ENCODE data around the gene CHI3L2. TPM values are rescaled to one million over a fixed set of nuclear protein-coding genes. Genes with fewer than 3 reads are reported as not detected.

CHI3L2 gene
- total RNA-seq, 1 experiment from 2014 or later = 0.61 TPM

DNA sequence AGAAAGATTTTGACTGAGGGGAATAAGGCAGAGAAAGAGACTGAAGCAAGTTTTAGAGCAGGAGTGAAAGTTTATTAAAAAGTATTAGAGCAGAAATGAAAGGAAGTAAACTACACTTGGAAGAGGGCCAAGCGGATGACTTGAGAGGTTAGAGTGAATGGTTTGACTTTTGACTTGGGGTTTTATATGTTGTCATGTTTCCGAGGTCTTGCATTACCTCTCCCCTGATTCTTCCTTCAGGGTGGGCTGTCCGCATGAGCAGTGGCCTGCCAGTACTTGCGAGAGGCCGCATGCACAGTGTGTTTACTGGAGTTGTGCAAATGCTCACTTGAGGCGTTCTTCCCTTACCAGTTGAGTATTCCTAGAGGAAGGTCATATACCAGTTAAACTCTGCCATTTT is 14.1 kb upstream of the CHI3L2 start:
- no peak for TF ChIP-seq ZNF396 (CRISPR knock-in tag; IDR thresholded peaks at IDR 0.05; ENCODE audit: borderline replicate concordance)
- TF ChIP-seq TEAD1 (CRISPR knock-in tag; IDR thresholded peaks at IDR 0.05) = no peak
- TF ChIP-seq ZNF138 (CRISPR knock-in tag; conservative IDR thresholded peaks at IDR 0.05) = no peak
- TF ChIP-seq, protein P1, sequence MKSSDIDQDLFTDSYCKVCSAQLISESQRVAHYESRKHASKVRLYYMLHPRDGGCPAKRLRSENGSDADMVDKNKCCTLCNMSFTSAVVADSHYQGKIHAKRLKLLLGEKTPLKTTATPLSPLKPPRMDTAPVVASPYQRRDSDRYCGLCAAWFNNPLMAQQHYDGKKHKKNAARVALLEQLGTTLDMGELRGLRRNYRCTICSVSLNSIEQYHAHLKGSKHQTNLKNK (CRISPR knock-in tag; IDR thresholded peaks at IDR 0.05) = no peak
- no peak for TF ChIP-seq CREB1 (CRISPR knock-in tag; IDR thresholded peaks at IDR 0.05)
- TF ChIP-seq, protein P2, sequence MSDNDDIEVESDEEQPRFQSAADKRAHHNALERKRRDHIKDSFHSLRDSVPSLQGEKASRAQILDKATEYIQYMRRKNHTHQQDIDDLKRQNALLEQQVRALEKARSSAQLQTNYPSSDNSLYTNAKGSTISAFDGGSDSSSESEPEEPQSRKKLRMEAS (CRISPR knock-in tag; IDR thresholded peaks at IDR 0.05) = no peak
- TF ChIP-seq NR2C2 (CRISPR knock-in tag; IDR thresholded peaks at IDR 0.05) = no peak
- TF ChIP-seq, protein P3, sequence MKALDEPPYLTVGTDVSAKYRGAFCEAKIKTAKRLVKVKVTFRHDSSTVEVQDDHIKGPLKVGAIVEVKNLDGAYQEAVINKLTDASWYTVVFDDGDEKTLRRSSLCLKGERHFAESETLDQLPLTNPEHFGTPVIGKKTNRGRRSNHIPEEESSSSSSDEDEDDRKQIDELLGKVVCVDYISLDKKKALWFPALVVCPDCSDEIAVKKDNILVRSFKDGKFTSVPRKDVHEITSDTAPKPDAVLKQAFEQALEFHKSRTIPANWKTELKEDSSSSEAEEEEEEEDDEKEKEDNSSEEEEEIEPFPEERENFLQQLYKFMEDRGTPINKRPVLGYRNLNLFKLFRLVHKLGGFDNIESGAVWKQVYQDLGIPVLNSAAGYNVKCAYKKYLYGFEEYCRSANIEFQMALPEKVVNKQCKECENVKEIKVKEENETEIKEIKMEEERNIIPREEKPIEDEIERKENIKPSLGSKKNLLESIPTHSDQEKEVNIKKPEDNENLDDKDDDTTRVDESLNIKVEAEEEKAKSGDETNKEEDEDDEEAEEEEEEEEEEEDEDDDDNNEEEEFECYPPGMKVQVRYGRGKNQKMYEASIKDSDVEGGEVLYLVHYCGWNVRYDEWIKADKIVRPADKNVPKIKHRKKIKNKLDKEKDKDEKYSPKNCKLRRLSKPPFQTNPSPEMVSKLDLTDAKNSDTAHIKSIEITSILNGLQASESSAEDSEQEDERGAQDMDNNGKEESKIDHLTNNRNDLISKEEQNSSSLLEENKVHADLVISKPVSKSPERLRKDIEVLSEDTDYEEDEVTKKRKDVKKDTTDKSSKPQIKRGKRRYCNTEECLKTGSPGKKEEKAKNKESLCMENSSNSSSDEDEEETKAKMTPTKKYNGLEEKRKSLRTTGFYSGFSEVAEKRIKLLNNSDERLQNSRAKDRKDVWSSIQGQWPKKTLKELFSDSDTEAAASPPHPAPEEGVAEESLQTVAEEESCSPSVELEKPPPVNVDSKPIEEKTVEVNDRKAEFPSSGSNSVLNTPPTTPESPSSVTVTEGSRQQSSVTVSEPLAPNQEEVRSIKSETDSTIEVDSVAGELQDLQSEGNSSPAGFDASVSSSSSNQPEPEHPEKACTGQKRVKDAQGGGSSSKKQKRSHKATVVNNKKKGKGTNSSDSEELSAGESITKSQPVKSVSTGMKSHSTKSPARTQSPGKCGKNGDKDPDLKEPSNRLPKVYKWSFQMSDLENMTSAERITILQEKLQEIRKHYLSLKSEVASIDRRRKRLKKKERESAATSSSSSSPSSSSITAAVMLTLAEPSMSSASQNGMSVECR (CRISPR knock-in tag; IDR thresholded peaks at IDR 0.05; ENCODE audit: borderline replicate concordance) = no peak
- TF ChIP-seq, protein P4, sequence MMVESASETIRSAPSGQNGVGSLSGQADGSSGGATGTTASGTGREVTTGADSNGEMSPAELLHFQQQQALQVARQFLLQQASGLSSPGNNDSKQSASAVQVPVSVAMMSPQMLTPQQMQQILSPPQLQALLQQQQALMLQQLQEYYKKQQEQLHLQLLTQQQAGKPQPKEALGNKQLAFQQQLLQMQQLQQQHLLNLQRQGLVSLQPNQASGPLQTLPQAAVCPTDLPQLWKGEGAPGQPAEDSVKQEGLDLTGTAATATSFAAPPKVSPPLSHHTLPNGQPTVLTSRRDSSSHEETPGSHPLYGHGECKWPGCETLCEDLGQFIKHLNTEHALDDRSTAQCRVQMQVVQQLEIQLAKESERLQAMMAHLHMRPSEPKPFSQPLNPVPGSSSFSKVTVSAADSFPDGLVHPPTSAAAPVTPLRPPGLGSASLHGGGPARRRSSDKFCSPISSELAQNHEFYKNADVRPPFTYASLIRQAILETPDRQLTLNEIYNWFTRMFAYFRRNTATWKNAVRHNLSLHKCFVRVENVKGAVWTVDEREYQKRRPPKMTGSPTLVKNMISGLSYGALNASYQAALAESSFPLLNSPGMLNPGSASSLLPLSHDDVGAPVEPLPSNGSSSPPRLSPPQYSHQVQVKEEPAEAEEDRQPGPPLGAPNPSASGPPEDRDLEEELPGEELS (CRISPR knock-in tag; IDR thresholded peaks at IDR 0.05) = no peak
- no peak for TF ChIP-seq NFYB (CRISPR knock-in tag; conservative IDR thresholded peaks at IDR 0.05; ENCODE audit: low read depth)
- TF ChIP-seq ZNF423 (CRISPR knock-in tag; IDR thresholded peaks at IDR 0.05) = no peak
- no peak for TF ChIP-seq CREM (CRISPR knock-in tag; IDR thresholded peaks at IDR 0.05)
- no peak overlapping the region; the same call in 1 of the 2 replicates for H3K27ac Mint-ChIP-seq
- peaks cover 7% of the 10 kb centered on the region; the same call in 1 of the 2 replicates for H3K27me3 Mint-ChIP-seq (ENCODE audit: low read depth)
- ChIA-PET POLR2A (no interaction called here), CTCF (interaction anchor here (1.7 to 3.1 kb wide), 2 partner anchors 10 to 11 kb away, joined by 5 to 17 read pairs; no protein-coding TSS in a partner anchor)
- ATAC-seq (no peak), DNase-seq (ENCODE audit: low spot score) (no peak)
- no peak overlapping the region for H3K4me3 Mint-ChIP-seq
- H3K36me3 Mint-ChIP-seq = no peaks in the 10 kb centered on the region
- H3K9me3 Mint-ChIP-seq = peaks cover 13% of the 10 kb centered on the region; the same call in 1 of the 2 replicates
- peaks cover 57% of the 10 kb centered on the region for H3K4me1 Mint-ChIP-seq

DNA sequence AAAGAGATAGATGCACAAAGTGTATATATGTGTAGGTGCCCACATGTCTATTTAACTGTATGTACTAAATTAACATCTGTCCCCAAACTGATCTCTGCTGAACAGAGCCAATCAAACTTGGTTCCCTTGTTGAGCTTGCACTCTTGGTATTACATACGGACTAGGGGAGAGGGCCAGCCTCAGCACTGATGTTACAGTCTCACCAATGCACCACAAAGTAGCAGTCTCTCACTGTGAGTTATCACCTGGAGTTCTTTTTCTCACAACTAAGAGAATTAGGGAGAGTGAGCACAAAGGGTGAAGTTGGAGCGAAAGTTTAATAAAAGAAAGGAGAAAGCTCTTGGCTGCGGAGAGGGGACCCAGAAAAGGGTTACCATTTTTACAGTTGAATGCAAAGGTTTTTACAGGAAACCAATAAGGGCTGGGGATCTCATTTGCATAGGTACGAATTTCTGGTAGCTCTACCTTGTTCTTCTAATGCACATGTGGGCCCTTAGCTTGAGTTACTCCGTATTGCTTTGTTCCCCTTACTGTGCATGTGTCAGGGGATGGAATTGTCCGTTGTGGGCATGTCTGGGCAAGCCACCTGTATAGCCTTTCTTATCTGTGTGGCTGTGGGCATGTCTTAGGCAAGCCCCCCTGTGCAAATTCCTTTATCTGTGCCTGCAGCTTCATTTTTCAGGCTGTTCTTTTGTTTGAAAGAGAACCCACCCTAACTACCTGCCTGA is 13.3 kb upstream of the CHI3L2 start:
- POLR2A ChIA-PET = no interaction called here
- TF ChIP-seq, protein P5, sequence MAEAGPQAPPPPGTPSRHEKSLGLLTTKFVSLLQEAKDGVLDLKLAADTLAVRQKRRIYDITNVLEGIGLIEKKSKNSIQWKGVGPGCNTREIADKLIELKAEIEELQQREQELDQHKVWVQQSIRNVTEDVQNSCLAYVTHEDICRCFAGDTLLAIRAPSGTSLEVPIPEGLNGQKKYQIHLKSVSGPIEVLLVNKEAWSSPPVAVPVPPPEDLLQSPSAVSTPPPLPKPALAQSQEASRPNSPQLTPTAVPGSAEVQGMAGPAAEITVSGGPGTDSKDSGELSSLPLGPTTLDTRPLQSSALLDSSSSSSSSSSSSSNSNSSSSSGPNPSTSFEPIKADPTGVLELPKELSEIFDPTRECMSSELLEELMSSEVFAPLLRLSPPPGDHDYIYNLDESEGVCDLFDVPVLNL (CRISPR knock-in tag; IDR thresholded peaks at IDR 0.05; ENCODE audit: borderline replicate concordance, low read depth) = no peak
- TF ChIP-seq TP53 (CRISPR knock-in tag; IDR thresholded peaks at IDR 0.05) (peak; percentile 80; the same call in 1 of the 2 replicates), HMGA2 (CRISPR knock-in tag; IDR thresholded peaks at IDR 0.05) (no peak), ESRRA (CRISPR knock-in tag; IDR thresholded peaks at IDR 0.05; ENCODE audit: borderline replicate concordance) (no peak)
- TF ChIP-seq, protein P6, sequence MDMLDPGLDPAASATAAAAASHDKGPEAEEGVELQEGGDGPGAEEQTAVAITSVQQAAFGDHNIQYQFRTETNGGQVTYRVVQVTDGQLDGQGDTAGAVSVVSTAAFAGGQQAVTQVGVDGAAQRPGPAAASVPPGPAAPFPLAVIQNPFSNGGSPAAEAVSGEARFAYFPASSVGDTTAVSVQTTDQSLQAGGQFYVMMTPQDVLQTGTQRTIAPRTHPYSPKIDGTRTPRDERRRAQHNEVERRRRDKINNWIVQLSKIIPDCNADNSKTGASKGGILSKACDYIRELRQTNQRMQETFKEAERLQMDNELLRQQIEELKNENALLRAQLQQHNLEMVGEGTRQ (CRISPR knock-in tag; IDR thresholded peaks at IDR 0.05) = no peak
- CTCF ChIA-PET = interaction anchor here (0.7 to 3.1 kb wide), 4 partner anchors 9 to 222 kb away, joined by 3 to 17 read pairs (median 4); no protein-coding TSS in a partner anchor
- Mint-ChIP-seq H3K4me1 (peaks cover 56% of the 10 kb centered on the region), H3K36me3 (no peaks in the 10 kb centered on the region), H3K9me3 (peaks cover 13% of the 10 kb centered on the region; the same call in 1 of the 2 replicates), H3K27me3 (ENCODE audit: low read depth) (peaks cover 7% of the 10 kb centered on the region; the same call in 1 of the 2 replicates), H3K27ac (peak overlapping the region; percentile 51; the same call in 1 of the 2 replicates), H3K4me3 (no peak overlapping the region)
- no peak for DNase-seq (ENCODE audit: low spot score)
- ATAC-seq = peak; percentile 29

All from WTC11 (cell line).